Natural killer cell (primary cell): Measurements from ENCODE around the gene SLC41A3. TPM values are rescaled to one million over a fixed set of nuclear protein-coding genes. Genes with fewer than 3 reads are reported as not detected.
"Not testable (repeated sequence)": the region's sequence is repeated elsewhere in the genome, so short reads cannot be mapped to it uniquely, and the experiment has no call there.

Source experiments
- ATAC-seq, 3 donors: fragments of 150-1000 bp in 2 of 3; fragments of 200-7000 bp in 1 of 3; cut with Tn5 transposase; 1 replicate in 1 of 3; 2 replicates in 2 of 3; pipeline ENCODE4 v1.10.0; 2021; ENCODE audit warnings: mild to moderate bottlenecking in 2 of 3, moderate library complexity in 2 of 3
- DNase-seq, 2 donors: peaks; one replicate each; pipeline versions ENCODE4 v3.0.0 to v3.0.0-alpha.2; 2013 to 2021; ENCODE audit warnings: mixed read lengths in 1 of 2
- H3K27ac ChIP-seq: one replicate; pipeline ENCODE4 v1.5.1; 2013; ENCODE audit warnings: mild to moderate bottlenecking, low read length
- H3K27me3 ChIP-seq: one replicate; pipeline ENCODE4 v1.6.1; 2013; ENCODE audit warnings: low read length; ENCODE audit not compliant: control insufficient read depth, insufficient read depth
- H3K36me3 ChIP-seq: one replicate; pipeline ENCODE4 v1.6.1; 2013; ENCODE audit warnings: low read length; ENCODE audit not compliant: control insufficient read depth, insufficient read depth
- H3K4me1 ChIP-seq: one replicate; pipeline ENCODE4 v1.6.1; 2013; ENCODE audit warnings: low read length; ENCODE audit not compliant: control insufficient read depth, insufficient read depth
- H3K4me3 ChIP-seq: one replicate; pipeline ENCODE4 v1.5.1; 2013; ENCODE audit warnings: low read length
- H3K9me3 ChIP-seq: one replicate; pipeline ENCODE4 v1.6.1; 2013; ENCODE audit warnings: low read length; ENCODE audit not compliant: control insufficient read depth, insufficient read depth
- H3K27ac Mint-ChIP-seq, 2 donors: one replicate each; pipeline ENCODE4 v1.8.0; 2022; ENCODE audit warnings: mild to moderate bottlenecking in 2 of 2, mixed read lengths in 2 of 2, moderate library complexity in 1 of 2
- H3K27me3 Mint-ChIP-seq, 2 donors: one replicate each; pipeline ENCODE4 v1.8.0; 2022; ENCODE audit warnings: low read depth in 2 of 2, mixed read lengths in 2 of 2
- H3K36me3 Mint-ChIP-seq: one replicate; pipeline ENCODE4 v1.8.0; 2022; ENCODE audit warnings: mixed read lengths
- H3K4me1 Mint-ChIP-seq, 2 donors: one replicate each; pipeline ENCODE4 v1.8.0; 2022; ENCODE audit warnings: mixed read lengths in 2 of 2
- H3K4me3 Mint-ChIP-seq: one replicate; pipeline ENCODE4 v1.8.0; 2022; ENCODE audit warnings: mild to moderate bottlenecking, moderate library complexity, mixed read lengths
- H3K9me3 Mint-ChIP-seq, 2 donors: one replicate each; pipeline ENCODE4 v1.8.0; 2022; ENCODE audit warnings: mixed read lengths in 2 of 2
- WGBS: methylation state at CpG from one replicate; pipeline ENCODE4 v1.1.7; 2013; ENCODE audit warnings: missing lambda C conversion rate; ENCODE audit not compliant: insufficient coverage; 5-methylcytosine and 5-hydroxymethylcytosine counted together
- intact Hi-C: fragments of 100-400 bp; cut with micrococcal nuclease; formaldehyde crosslinking; loops from one replicate; pipeline ENCODE4 v1.14.2; 2022
- total RNA-seq, 4 donors: library from RNA; stranded (reverse); fragments of 120-200 nt in 1 of 4; gene quantifications; one replicate each; pipeline versions ENCODE4 v1.2.3 to v1.2.4, GENCODE V29; 2013 to 2022
- TF ChIP-seq, protein P1 (sequence below): fragments of 200-600 bp; IDR thresholded peaks from one replicate; pipeline ENCODE4 v1.8.0; 2022; ENCODE audit warnings: antibody characterized with exemption

SLC41A3 gene
- total RNA-seq, 3 donors from 2014 or later (not counting 1 experiment from before 2014, with no cell fraction given) = 24.2 to 29.6 (median 27.1) TPM

DNA sequence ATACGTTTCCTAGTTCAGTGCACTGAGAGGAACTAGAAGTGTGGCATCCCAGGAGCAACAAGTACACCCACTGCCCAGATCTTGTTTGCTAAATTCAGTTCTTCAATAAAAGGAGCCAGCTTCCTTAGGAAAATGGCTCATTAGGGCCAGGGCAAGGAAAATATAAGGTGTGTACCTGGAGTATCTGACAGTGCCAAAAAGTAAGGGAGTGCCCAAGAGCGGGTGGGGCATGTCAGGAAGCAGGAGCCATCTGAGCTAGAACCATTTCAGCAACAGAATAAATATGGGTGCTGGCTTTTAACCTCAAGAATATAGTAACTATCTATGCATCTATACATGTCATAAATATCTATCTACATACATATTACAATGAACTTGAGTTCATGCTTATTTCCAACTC, 44.1 kb downstream of the SLC41A3 start:
- Histone ChIP-seq H3K27ac (no peak overlapping the region), H3K27me3 (no peaks in the 10 kb centered on the region), H3K4me3 (no peak overlapping the region), H3K4me1 (no peaks in the 10 kb centered on the region), H3K9me3 (peaks cover 13% of the 10 kb centered on the region), H3K36me3 (no peaks in the 10 kb centered on the region)
- Mint-ChIP-seq H3K27me3 (no peaks in the 10 kb centered on the region), H3K4me1 (peaks cover 0 to 12% of the 10 kb centered on the region in 2 donors), H3K36me3 (peaks cover 28% of the 10 kb centered on the region), H3K27ac (no peak overlapping the region), H3K9me3 (peaks cover 0 to 7% of the 10 kb centered on the region in 2 donors), H3K4me3 (no peak overlapping the region)
- DNase-seq (no peak), ATAC-seq (no peak)
- intact Hi-C loops = no loop called here
- TF ChIP-seq, protein P1, sequence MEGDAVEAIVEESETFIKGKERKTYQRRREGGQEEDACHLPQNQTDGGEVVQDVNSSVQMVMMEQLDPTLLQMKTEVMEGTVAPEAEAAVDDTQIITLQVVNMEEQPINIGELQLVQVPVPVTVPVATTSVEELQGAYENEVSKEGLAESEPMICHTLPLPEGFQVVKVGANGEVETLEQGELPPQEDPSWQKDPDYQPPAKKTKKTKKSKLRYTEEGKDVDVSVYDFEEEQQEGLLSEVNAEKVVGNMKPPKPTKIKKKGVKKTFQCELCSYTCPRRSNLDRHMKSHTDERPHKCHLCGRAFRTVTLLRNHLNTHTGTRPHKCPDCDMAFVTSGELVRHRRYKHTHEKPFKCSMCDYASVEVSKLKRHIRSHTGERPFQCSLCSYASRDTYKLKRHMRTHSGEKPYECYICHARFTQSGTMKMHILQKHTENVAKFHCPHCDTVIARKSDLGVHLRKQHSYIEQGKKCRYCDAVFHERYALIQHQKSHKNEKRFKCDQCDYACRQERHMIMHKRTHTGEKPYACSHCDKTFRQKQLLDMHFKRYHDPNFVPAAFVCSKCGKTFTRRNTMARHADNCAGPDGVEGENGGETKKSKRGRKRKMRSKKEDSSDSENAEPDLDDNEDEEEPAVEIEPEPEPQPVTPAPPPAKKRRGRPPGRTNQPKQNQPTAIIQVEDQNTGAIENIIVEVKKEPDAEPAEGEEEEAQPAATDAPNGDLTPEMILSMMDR = no peak
- WGBS = 96% methylated on average over 2 of the region's 2 CpGs

GRCh38 chr3:126038791-126039190, 45.1 kb downstream of the SLC41A3 start:
- H3K27me3 ChIP-seq, H3K4me3 ChIP-seq, H3K9me3 Mint-ChIP-seq, H3K27me3 Mint-ChIP-seq, H3K27ac Mint-ChIP-seq, H3K36me3 ChIP-seq, H3K27ac ChIP-seq, H3K4me1 ChIP-seq, ATAC-seq, intact Hi-C loops, DNase-seq, H3K4me3 Mint-ChIP-seq: not testable (repeated sequence)
- Mint-ChIP-seq H3K4me1 (peaks cover 0 to 12% of the 10 kb centered on the region in 2 donors), H3K36me3 (peaks cover 28% of the 10 kb centered on the region)
- WGBS = 96% methylated on average over 2 of the region's 2 CpGs
- H3K9me3 ChIP-seq = peaks cover 13% of the 10 kb centered on the region

DNA sequence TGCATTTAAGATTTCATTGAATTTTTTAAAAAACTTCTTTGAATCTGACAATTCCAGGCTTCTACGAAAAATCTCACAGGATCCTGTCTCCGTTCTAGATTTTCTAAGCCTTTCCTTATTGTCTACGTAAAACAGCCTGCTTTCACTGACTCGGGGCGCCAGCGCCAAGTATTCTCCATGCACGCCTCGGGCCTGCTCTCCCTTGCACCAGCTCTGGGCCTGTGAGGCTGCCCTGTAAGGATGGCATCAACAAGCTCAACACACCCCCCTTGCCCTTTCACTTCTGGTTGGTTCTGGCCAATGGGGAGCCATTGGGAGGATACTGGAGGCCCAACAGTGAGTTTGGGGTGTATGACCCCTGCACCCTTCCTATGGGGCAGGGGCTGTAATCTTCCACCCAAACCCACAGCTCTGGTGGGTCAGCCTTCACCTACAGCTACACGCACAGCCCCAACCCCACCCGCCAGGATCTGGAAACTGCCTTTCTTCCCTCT, 47.8 kb downstream of the SLC41A3 start:
- peaks cover 7% of the 10 kb centered on the region for H3K36me3 ChIP-seq
- no peak overlapping the region for H3K27ac Mint-ChIP-seq
- peaks cover 0 to 18% of the 10 kb centered on the region in 2 donors for H3K4me1 Mint-ChIP-seq
- TF ChIP-seq, protein P1 = no peak
- no peaks in the 10 kb centered on the region for H3K9me3 Mint-ChIP-seq
- over 99% methylated on average over 10 of the region's 10 CpGs for WGBS
- H3K9me3 ChIP-seq = peaks cover 7% of the 10 kb centered on the region
- ATAC-seq (no peak), DNase-seq (no peak)
- no peaks in the 10 kb centered on the region for H3K4me1 ChIP-seq
- intact Hi-C loops = no loop called here
- no peak overlapping the region for H3K4me3 Mint-ChIP-seq
- peaks cover 9% of the 10 kb centered on the region for H3K36me3 Mint-ChIP-seq
- no peak overlapping the region for H3K27ac ChIP-seq
- no peak overlapping the region for H3K4me3 ChIP-seq
- no peaks in the 10 kb centered on the region for H3K27me3 ChIP-seq
- H3K27me3 Mint-ChIP-seq = no peaks in the 10 kb centered on the region

- Histone ChIP-seq H3K27me3 (no peaks in the 10 kb centered on the region), H3K4me3 (no peak overlapping the region), H3K36me3 (peaks cover 7% of the 10 kb centered on the region), H3K27ac (no peak overlapping the region), H3K9me3 (peaks cover 7% of the 10 kb centered on the region), H3K4me1 (no peaks in the 10 kb centered on the region)
- Mint-ChIP-seq H3K9me3 (no peaks in the 10 kb centered on the region), H3K4me1 (peaks cover 0 to 18% of the 10 kb centered on the region in 2 donors), H3K4me3 (no peak overlapping the region), H3K36me3 (peaks cover 6% of the 10 kb centered on the region), H3K27ac (no peak overlapping the region), H3K27me3 (no peaks in the 10 kb centered on the region)
- ATAC-seq = no peak
- DNase-seq = no peak
- TF ChIP-seq, protein P1 = no peak
- 97% methylated on average over 12 of the region's 12 CpGs for WGBS
- intact Hi-C loops = no loop called here
These were observed 48.4 kb downstream of the SLC41A3 start for GRCh38 chr3:126035362-126036050.
